Erythroblast (primary cell): Measurements from ENCODE around the gene CEACAM18.
"Not testable (repeated sequence)": the region's sequence is repeated elsewhere in the genome, so short reads cannot be mapped to it uniquely, and the experiment has no call there.

ENCODE experiments used
- DNase-seq, 2 experiments: peaks; one replicate each; lab custom pipeline; 2025; lab: John Stamatoyannopoulos, UW
- GATA1 ChIP-seq: IDR thresholded peaks from 2 replicates; pipeline ENCODE4 v1.6.1; 2011; ENCODE audit warnings: low read depth, mild to moderate bottlenecking, control low read depth, low read length, moderate library complexity
- POLR2A ChIP-seq: IDR thresholded peaks from 2 replicates; pipeline ENCODE4 v1.6.1; 2011; ENCODE audit warnings: mild to moderate bottlenecking, low read length

The CEACAM18 gene

GRCh38 chr19:51491586-51491985, 13.2 kb downstream of the CEACAM18 start:
- no peak for DNase-seq

GRCh38 chr19:51493776-51494175, 15.4 kb downstream of the CEACAM18 start:
- TF ChIP-seq GATA1, result no peak
- no peak for TF ChIP-seq POLR2A
- no peak for DNase-seq

More at GRCh38 chr19:51491586-51491985, 13.2 kb downstream of the CEACAM18 start:
- TF ChIP-seq GATA1 (no peak), POLR2A (no peak)

GRCh38 chr19:51497666-51498065, 19.3 kb downstream of the CEACAM18 start:
- no peak for TF ChIP-seq GATA1
- TF ChIP-seq POLR2A, result no peak
- no peak for DNase-seq

DNA sequence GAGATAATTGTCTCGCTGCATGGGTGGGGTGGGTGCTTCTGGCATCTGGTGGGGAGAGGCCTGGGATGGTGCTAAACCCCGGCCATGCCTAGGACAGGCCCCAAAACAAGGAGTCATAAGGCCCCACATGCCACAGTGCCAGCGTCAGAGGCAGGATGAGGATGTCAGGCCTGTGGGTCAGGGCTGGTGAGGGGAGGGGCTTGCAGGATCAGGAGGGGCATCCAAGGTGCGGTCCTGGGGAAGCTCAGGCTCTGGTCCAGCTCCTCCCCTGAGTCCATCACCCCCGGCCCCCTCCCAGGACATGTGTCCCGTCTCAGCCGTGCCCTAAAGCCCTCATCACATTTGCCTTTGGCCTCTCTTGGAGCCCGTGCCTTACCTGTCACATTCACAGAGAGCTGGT, 22.6 kb downstream of the CEACAM18 start:
- not testable (repeated sequence) for DNase-seq

DNA sequence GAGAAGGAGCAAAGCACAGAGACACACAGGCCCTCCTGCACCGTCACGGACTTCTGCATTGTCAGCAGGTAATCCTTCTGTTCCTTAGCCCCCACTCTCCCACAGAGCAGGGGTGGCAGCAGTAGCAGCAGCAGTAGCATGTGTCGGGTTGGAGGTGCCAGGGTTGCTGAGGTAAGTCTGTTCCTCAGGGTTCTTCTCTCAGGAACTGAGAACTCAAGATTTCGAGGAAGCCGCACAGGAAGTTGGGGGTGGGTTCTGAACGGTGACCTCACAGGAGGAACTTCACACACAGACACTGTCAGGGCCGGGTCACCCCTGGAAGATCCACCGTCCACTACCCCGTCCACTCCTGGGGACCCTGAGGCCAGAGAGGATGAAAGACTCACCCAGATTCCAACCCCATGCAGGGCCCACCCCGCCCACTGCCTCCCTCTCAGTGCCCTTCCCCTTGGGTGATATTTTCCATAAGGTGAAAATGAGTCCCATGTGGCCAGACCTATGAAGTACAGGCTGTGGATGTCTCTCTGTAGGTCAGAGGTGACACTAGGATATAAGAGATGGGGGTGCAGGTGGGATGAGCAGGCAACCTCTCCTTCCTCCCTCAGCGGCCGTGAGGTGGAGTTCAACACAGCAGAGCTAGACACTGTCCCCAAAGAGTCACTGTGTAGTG, 23.4 kb downstream of the CEACAM18 start, which contains the start of gene SIGLEC12:
TSS of gene SIGLEC12 (minus strand) at position 207 of the 670 bp plus-strand sequence. CDS start at position 140, 67 bp downstream.
- TF ChIP-seq POLR2A (no peak), GATA1 (no peak)
- DNase-seq, result no peak

GRCh38 chr19:51503286-51503817, 25.0 kb downstream of the CEACAM18 start:
- TF ChIP-seq GATA1, result no peak
- DNase-seq, result no peak

- TF ChIP-seq GATA1, result no peak
- DNase-seq, result no peak
Observed at GRCh38 chr19:51503896-51504295, 25.6 kb downstream of the CEACAM18 start.

DNA sequence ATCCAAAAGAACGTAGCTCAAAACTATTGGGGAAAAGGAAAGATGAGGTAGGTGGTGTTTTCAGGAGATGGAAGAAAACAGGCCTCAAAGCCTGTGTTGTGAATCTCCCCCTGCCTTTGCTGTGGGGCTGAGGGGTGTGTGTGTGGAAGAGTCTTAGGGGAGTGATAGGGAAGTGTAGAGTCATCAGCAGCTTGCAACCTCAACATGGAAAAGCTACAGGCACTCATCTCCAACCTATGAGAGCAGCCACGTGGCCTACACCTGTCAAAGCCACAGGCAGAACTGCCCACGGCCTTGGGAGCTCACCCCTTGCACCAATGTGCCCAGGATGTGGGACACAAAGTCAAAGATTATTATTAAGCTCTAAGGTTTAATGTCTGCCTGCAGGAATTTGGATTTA, 27.6 kb downstream of the CEACAM18 start:
- TF ChIP-seq POLR2A (no peak), GATA1 (no peak)

GRCh38 chr19:51507192-51507591, 28.9 kb downstream of the CEACAM18 start:
- DNase-seq, result no peak
- TF ChIP-seq POLR2A, result no peak
- TF ChIP-seq GATA1, result no peak

More for the DNA sequence above, 27.6 kb downstream of the CEACAM18 start:
- no peak for DNase-seq

DNA sequence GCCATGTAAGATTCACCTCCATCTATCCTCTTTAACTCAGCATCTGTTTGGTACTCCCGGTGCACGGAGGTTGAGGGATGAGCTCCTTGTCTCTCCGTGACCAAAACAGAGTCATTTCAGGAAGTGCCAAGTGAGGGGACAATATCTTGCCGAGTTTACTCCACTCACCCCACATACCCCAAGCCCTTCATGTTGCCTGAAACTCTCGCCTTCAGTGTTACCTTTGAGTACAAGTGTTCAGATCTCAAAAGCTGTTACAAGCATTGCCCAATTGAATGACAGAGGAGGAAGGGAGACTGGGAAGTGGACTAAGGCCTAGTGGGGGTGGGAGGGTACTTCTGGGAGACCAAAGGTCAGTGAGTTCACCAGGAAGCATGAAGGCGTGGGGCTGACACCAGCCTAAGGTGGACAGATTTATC, 29.3 kb downstream of the CEACAM18 start:
- TF ChIP-seq GATA1 (no peak), POLR2A (no peak)
- DNase-seq, result peak in 1 of 2 experiments; percentile 68

DNA sequence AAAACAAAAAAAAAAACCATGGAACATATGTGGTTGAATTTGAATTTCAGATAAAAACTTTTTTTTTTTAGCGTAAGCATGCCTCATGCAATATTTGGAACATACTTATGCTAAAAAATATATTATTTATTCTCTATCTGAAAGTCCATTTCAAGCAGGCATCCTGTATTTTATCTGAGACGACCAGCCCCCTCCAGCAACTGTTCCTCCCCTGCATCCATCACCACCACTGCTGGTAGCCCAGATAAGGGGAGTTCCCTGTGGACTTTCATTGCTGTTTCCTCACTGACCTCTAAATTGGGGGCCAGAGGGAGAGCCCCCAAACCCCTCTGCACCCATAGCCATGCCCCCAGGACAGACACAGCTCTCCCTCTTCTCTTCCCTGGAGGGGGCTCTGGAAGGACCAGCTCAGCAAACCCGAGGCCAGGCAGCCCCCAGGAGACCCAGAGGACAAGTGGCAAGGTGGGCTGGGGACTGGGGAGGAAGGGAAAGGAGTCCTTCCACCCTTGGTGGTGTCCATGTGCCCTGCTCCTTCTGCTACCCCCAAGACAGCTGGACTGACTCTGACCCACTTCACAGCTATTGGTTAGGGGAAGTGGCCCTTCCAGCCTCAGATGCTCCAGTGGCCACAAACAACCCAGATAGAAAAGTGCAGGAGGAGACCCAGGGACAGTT, 29.9 kb downstream of the CEACAM18 start:
- DNase-seq, result peak; percentile 83 to 91
- TF ChIP-seq GATA1, result no peak
- no peak for TF ChIP-seq POLR2A

- TF ChIP-seq GATA1, result no peak
- no peak for TF ChIP-seq POLR2A
- DNase-seq, result no peak
Observed at GRCh38 chr19:51509823-51510660, 31.7 kb downstream of the CEACAM18 start.

DNA sequence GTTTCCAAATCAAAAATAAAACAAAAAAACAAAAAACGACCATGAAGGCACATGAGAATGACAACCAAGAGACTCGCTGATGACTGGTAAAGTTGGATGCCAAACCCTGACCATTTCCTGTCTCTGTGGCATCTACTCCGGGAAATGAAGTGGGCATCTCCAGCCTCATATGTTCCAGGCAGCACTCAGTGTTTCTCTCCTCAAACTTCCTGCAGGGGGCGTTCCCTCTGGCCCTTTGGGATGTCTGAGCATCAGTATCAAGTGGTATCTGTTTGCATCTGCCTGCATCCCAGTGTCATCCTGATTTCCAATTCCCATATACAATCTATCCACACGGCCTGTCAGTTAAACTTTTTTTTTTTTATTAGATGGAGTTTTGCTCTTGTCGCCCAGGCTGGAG, 33.0 kb downstream of the CEACAM18 start:
- TF ChIP-seq GATA1, result no peak
- TF ChIP-seq POLR2A, result no peak
- peak; percentile 38 to 63 for DNase-seq
